H1 (cell line): ENCODE results near the gene MEIS2. TPM values are rescaled to one million over a fixed set of nuclear protein-coding genes. Genes with fewer than 3 reads are reported as not detected.

Experiments
- CTCF ChIA-PET: fragments of 300-600 bp; sonication (Branson Sonifier 250); formaldehyde crosslinking; loops from one replicate; lab custom pipeline; 2021; ENCODE audit not compliant: partially characterized antibody; lab: Charles Lee
- POLR2A ChIA-PET: fragments of 300-600 bp; sonication (Branson Sonifier 250); formaldehyde crosslinking; loops from one replicate; lab custom pipeline; 2021; ENCODE audit warnings: inconsistent platforms; ENCODE audit not compliant: partially characterized antibody; lab: Charles Lee
- DNase-seq, 2 experiments: peaks; one replicate each; pipeline versions ENCODE4 v3.0.0 to v3.0.0-alpha.2; 2010 to 2022; ENCODE audit warnings: low spot score in 2 of 2, low read depth in 1 of 2, mixed read lengths in 1 of 2
- FAIRE-seq: peaks from 2 replicates; lab custom pipeline; 2011; peaks lifted over from hg19 to GRCh38; lab: Jason Lieb, UNC
- H2AFZ ChIP-seq: 2 replicates; pipeline ENCODE4 v1.8.1; 2012; ENCODE audit warnings: low read length, inconsistent platforms
- H2AK5ac ChIP-seq: 2 replicates; pipeline ENCODE4 v1.6.1; 2013; ENCODE audit warnings: low read depth, low read length
- H2BK120ac ChIP-seq: replicated peaks from 2 replicates; pipeline ENCODE3; 2013; ENCODE audit warnings: low read depth, low read length, inconsistent platforms
- H2BK12ac ChIP-seq: 2 replicates; pipeline ENCODE4 v1.6.1; 2013; ENCODE audit warnings: low read depth, low read length
- H2BK15ac ChIP-seq: 2 replicates; pipeline ENCODE4 v1.6.1; 2013; ENCODE audit warnings: low read length
- H2BK20ac ChIP-seq: 2 replicates; pipeline ENCODE4 v1.6.1; 2013; ENCODE audit warnings: low read length
- H2BK5ac ChIP-seq: 2 replicates; pipeline ENCODE4 v1.6.1; 2013; ENCODE audit warnings: low read depth, low read length
- H3K14ac ChIP-seq: 2 replicates; pipeline ENCODE4 v1.6.1; 2013; ENCODE audit warnings: inconsistent platforms; ENCODE audit not compliant: insufficient read length
- H3K18ac ChIP-seq: 2 replicates; pipeline ENCODE4 v1.6.1; 2013; ENCODE audit warnings: low read length; ENCODE audit errors: extremely low read depth
- H3K23ac ChIP-seq: 2 replicates; pipeline ENCODE4 v1.6.1; 2013; ENCODE audit warnings: inconsistent platforms; ENCODE audit not compliant: insufficient read length
- H3K23me2 ChIP-seq: 2 replicates; pipeline ENCODE4 v1.6.1; 2013; ENCODE audit warnings: low read depth, low read length
- H3K27ac ChIP-seq: 2 replicates; pipeline ENCODE4 v1.6.1; 2011; ENCODE audit warnings: low read depth, low read length, inconsistent platforms
- H3K27me3 ChIP-seq, 4 experiments: replicated peaks in 1 of 4; 1 replicate in 1 of 4; 2 replicates in 3 of 4; pipeline versions ENCODE4 v1.6.1 to v1.8.1; 2011 to 2013; ENCODE audit warnings: low read length in 3 of 4, mild to moderate bottlenecking in 3 of 4, inconsistent platforms in 2 of 4, mixed read lengths in 2 of 4, moderate library complexity in 1 of 4; ENCODE audit not compliant: control insufficient read depth in 3 of 4, insufficient read depth in 3 of 4; ENCODE audit errors: extremely low read depth in 1 of 4
- H3K36me3 ChIP-seq, 4 experiments: 2 replicates each; pipeline versions ENCODE4 v1.6.1 to v1.8.1; 2011 to 2013; ENCODE audit warnings: mild to moderate bottlenecking in 4 of 4, low read length in 3 of 4, moderate library complexity in 2 of 4, control low read depth in 1 of 4, inconsistent platforms in 1 of 4; ENCODE audit not compliant: insufficient read depth in 4 of 4, control insufficient read depth in 2 of 4
- H3K4ac ChIP-seq: replicated peaks from 2 replicates; pipeline ENCODE3; 2013; ENCODE audit warnings: low read length, low read depth, mixed read lengths, inconsistent platforms; ENCODE audit not compliant: insufficient read length
- H3K4me1 ChIP-seq, 4 experiments: replicated peaks in 1 of 4; 1 replicate in 1 of 4; 2 replicates in 3 of 4; pipeline versions ENCODE4 v1.6.1 to v1.8.1; 2011 to 2013; ENCODE audit warnings: low read length in 3 of 4, inconsistent platforms in 2 of 4, mixed read lengths in 1 of 4; ENCODE audit not compliant: insufficient read depth in 4 of 4, control insufficient read depth in 3 of 4
- H3K4me2 ChIP-seq, 2 experiments: 2 replicates each; pipeline versions ENCODE4 v1.6.1 to v1.8.1; 2011 to 2013; ENCODE audit warnings: low read depth in 2 of 2, low read length in 2 of 2, control low read depth in 1 of 2, inconsistent platforms in 1 of 2, mild to moderate bottlenecking in 1 of 2; ENCODE audit not compliant: insufficient read depth in 1 of 2
- H3K4me3 ChIP-seq, 4 experiments: fragments of 200-600, 300-600 bp in 1 of 4; sonication (generic), shearing (Covaris generic), sonication (Bioruptor Twin) in 1 of 4; 2 replicates each; pipeline versions ENCODE4 v1.5.1 to v1.8.1; 2011 to 2016; ENCODE audit warnings: low read length in 4 of 4, low read depth in 3 of 4, control low read depth in 2 of 4, inconsistent platforms in 2 of 4, mild to moderate bottlenecking in 2 of 4, mixed read lengths in 1 of 4, moderate library complexity in 1 of 4; ENCODE audit not compliant: insufficient read depth in 2 of 4; ENCODE audit errors: extremely low read depth in 1 of 4
- H3K56ac ChIP-seq: replicated peaks from 2 replicates; pipeline ENCODE3; 2013; ENCODE audit warnings: low read depth, mild to moderate bottlenecking, mixed read lengths, low read length, inconsistent platforms; ENCODE audit not compliant: insufficient read length
- H3K79me1 ChIP-seq: 2 replicates; pipeline ENCODE4 v1.6.1; 2013; ENCODE audit warnings: low read depth, low read length, control low read depth
- H3K79me2 ChIP-seq, 2 experiments: 2 replicates each; pipeline versions ENCODE4 v1.6.1 to v1.8.1; 2012 to 2013; ENCODE audit warnings: low read length in 2 of 2, mild to moderate bottlenecking in 2 of 2, inconsistent platforms in 1 of 2; ENCODE audit not compliant: insufficient read depth in 2 of 2, control insufficient read depth in 1 of 2
- H3K9ac ChIP-seq, 4 experiments: replicated peaks in 1 of 4; 1 replicate in 1 of 4; 2 replicates in 3 of 4; pipeline versions ENCODE4 v1.6.1 to v1.8.1; 2011 to 2013; ENCODE audit warnings: low read depth in 3 of 4, low read length in 3 of 4, control low read depth in 2 of 4, mild to moderate bottlenecking in 2 of 4, moderate library complexity in 2 of 4, inconsistent platforms in 1 of 4; ENCODE audit errors: extremely low read depth in 1 of 4
- H3K9me3 ChIP-seq, 2 experiments: 2 replicates each; pipeline versions ENCODE4 v1.6.1 to v1.8.1; 2012 to 2013; ENCODE audit warnings: mild to moderate bottlenecking in 2 of 2, moderate library complexity in 2 of 2, control low read depth in 1 of 2, inconsistent platforms in 1 of 2, low read depth in 1 of 2, low read length in 1 of 2, mixed read lengths in 1 of 2; ENCODE audit not compliant: insufficient read depth in 2 of 2
- H4K20me1 ChIP-seq, 2 experiments: replicated peaks in 1 of 2; 2 replicates each; pipeline versions ENCODE3 to v1.8.1; 2011 to 2013; ENCODE audit warnings: inconsistent platforms in 2 of 2, low read length in 2 of 2, mild to moderate bottlenecking in 1 of 2; ENCODE audit not compliant: insufficient read depth in 2 of 2, control insufficient read depth in 1 of 2
- H4K5ac ChIP-seq: 2 replicates; pipeline ENCODE4 v1.6.1; 2013; ENCODE audit warnings: low read length, low read depth, mixed read lengths, inconsistent platforms; ENCODE audit not compliant: insufficient read length
- H4K8ac ChIP-seq: 2 replicates; pipeline ENCODE4 v1.8.0; 2013; ENCODE audit warnings: mild to moderate bottlenecking, moderate library complexity, low read length, inconsistent platforms; ENCODE audit not compliant: insufficient read depth; ENCODE audit errors: extremely low read depth
- H4K91ac ChIP-seq: replicated peaks from 2 replicates; pipeline ENCODE3; 2013; ENCODE audit warnings: low read length, mixed read lengths, inconsistent platforms; ENCODE audit not compliant: insufficient read length
- CHD1 ChIP-seq: IDR thresholded peaks from 2 replicates; pipeline ENCODE4 v1.6.1; 2012; ENCODE audit warnings: low read depth, low read length, improper control_type of control experiment
- CHD2 ChIP-seq: IDR thresholded peaks from 2 replicates; pipeline ENCODE4 v1.6.1; 2012; ENCODE audit warnings: low read length, improper control_type of control experiment
- E2F6 ChIP-seq: IDR thresholded peaks from 2 replicates; pipeline ENCODE4 v1.6.1; 2012; ENCODE audit warnings: inconsistent platforms
- GTF2F1 ChIP-seq: IDR thresholded peaks from 2 replicates; pipeline ENCODE4 v1.6.1; 2012; ENCODE audit warnings: low read depth, low read length, improper control_type of control experiment, borderline replicate concordance
- NANOG ChIP-seq: IDR thresholded peaks from 2 replicates; pipeline ENCODE4 v1.6.1; 2011; ENCODE audit warnings: low read length, low read depth, mild to moderate bottlenecking, inconsistent platforms; ENCODE audit not compliant: insufficient read depth, poor library complexity, severe bottlenecking
- POU5F1 ChIP-seq: IDR thresholded peaks from 2 replicates; pipeline ENCODE4 v1.6.1; 2011; ENCODE audit warnings: low read depth, mild to moderate bottlenecking, low read length, moderate library complexity
- RBBP5 ChIP-seq: IDR thresholded peaks from 2 replicates; pipeline ENCODE4 v1.7.1; 2012; ENCODE audit warnings: low read depth, mild to moderate bottlenecking, inconsistent platforms, low read length, moderate library complexity, borderline replicate concordance
- SP2 ChIP-seq: IDR thresholded peaks from 2 replicates; pipeline ENCODE4 v1.6.1; 2012; ENCODE audit warnings: mild to moderate bottlenecking, low read length, inconsistent platforms
- YY1 ChIP-seq: IDR thresholded peaks from 2 replicates; pipeline ENCODE4 v1.6.1; 2011; ENCODE audit warnings: low read depth, mild to moderate bottlenecking, low read length
- WGBS, 2 experiments: shearing (Covaris generic) in 1 of 2; methylation state at CpG; one replicate each; pipeline versions ENCODE4 v1.1.6 to v1.1.7; 2013 to 2015; ENCODE audit warnings: low lambda C conversion rate in 2 of 2, mixed read lengths in 2 of 2, inconsistent platforms in 1 of 2, low coverage in 1 of 2, missing lambda C conversion rate in 1 of 2; ENCODE audit not compliant: insufficient replicate concordance in 2 of 2, insufficient coverage in 1 of 2, insufficient read length in 1 of 2; ENCODE audit errors: extremely low coverage in 1 of 2, missing lambda C conversion rate in 1 of 2; 5-methylcytosine and 5-hydroxymethylcytosine counted together
- polyA plus RNA-seq, 7 experiments: library from polyadenylated mRNA; depleted of rRNA in 3 of 7; stranded (reverse) in 5 of 7; unstranded in 2 of 7; fragments of >200 nt in 5 of 7; fragments of 200-250 nt in 2 of 7; gene quantifications; 1 replicate in 5 of 7; 2 replicates in 1 of 7; 4 replicates in 1 of 7; pipeline versions ENCODE4 v1.2.1 to v1.2.3, GENCODE V29; 2011 to 2013; ENCODE audit warnings: missing spikeins in 2 of 7, mixed read lengths in 2 of 7
- total RNA-seq: library from RNA; stranded (reverse); fragmentation: NEBNext Ultra II Directional; extraction: Animal tissue kit (Norgen Biotek cat#: 25700); gene quantifications from 2 replicates; pipeline ENCODE4 v1.2.1, GENCODE V29; 2021

MEIS2 gene
- total and polyA plus RNA-seq, 2 of the 8 experiments (the other 6 are each of a cell fraction or from before 2014, with no cell fraction given): 0.22 to 1.2 TPM

DNA sequence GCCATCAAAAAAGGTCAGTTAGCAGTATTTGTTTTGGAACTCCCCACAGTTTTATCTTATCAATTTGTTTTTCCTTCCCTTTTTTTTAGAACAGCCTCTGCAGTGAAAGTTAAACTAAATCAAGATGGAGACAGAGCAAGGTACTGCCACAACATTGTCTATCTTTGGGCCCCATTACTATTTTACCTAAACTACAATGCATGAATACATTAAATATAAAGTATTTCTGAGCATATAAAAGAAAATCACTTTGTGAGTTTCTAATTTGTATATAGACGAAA is 139.5 kb downstream of the MEIS2 start:
- Histone ChIP-seq H2BK120ac (no peak overlapping the region), H2AK5ac (no peak overlapping the region), H3K9ac (no peak overlapping the region), H3K27ac (no peak overlapping the region), H3K23me2 (no peaks in the 10 kb centered on the region), H3K36me3 (no peaks in the 10 kb centered on the region), H3K4me1 (no peaks in the 10 kb centered on the region), H3K4ac (no peak overlapping the region), H2BK12ac (no peak overlapping the region), H3K23ac (no peak overlapping the region), H3K18ac (no peak overlapping the region), H3K79me2 (no peaks in the 10 kb centered on the region), H3K27me3 (no peaks in the 10 kb centered on the region), H4K20me1 (no peaks in the 10 kb centered on the region), H4K8ac (no peak overlapping the region), H3K4me2 (no peak overlapping the region), H3K79me1 (no peaks in the 10 kb centered on the region), H2AFZ (no peak overlapping the region), H2BK15ac (no peak overlapping the region), H3K4me3 (no peak overlapping the region), H3K56ac (no peak overlapping the region), H2BK5ac (no peak overlapping the region), H4K91ac (no peak overlapping the region), H3K14ac (no peak overlapping the region), H4K5ac (no peak overlapping the region), H2BK20ac (no peak overlapping the region), H3K9me3 (no peaks in the 10 kb centered on the region)
- TF ChIP-seq CHD2 (no peak), E2F6 (no peak), RBBP5 (no peak), GTF2F1 (no peak), YY1 (no peak), SP2 (no peak), CHD1 (no peak), POU5F1 (no peak), NANOG (no peak)
- POLR2A ChIA-PET: no interaction called here
- DNase-seq: no peak
- CTCF ChIA-PET: interaction anchor here (0.6 kb wide), 2 partner anchors 12 to 150 kb away, joined by 3 to 4 read pairs; no protein-coding TSS in a partner anchor
- WGBS, 2 experiments: 94% methylated on average over 1 of the region's 1 CpG; no CpG with 5 or more reads in 1 of the 2 experiments
- no peak for FAIRE-seq
